SH-SY5Y (cell line): ENCODE data around the gene PPP1R13L.

Experiments
- GATA2 ChIP-seq: IDR thresholded peaks from 2 replicates; pipeline ENCODE4 v1.6.1; 2011; ENCODE audit warnings: mild to moderate bottlenecking, low read depth, low read length
- GATA3 ChIP-seq: IDR thresholded peaks from 2 replicates; pipeline ENCODE4 v1.6.1; 2011; ENCODE audit warnings: low read depth, mild to moderate bottlenecking, low read length, moderate library complexity

Gene PPP1R13L

GRCh38 chr19:45351401-45351952 lies 53.4 kb downstream of the PPP1R13L start:
- TF ChIP-seq GATA2 (no peak), GATA3 (no peak)

GRCh38 chr19:45350477-45351058 lies 54.3 kb downstream of the PPP1R13L start:
- no peak for TF ChIP-seq GATA2

- TF ChIP-seq GATA2 (no peak), GATA3 (no peak)
These were observed 55.4 kb downstream of the PPP1R13L start for GRCh38 chr19:45349430-45349941.

GRCh38 chr19:45349126-45349415 lies 55.8 kb downstream of the PPP1R13L start:
- TF ChIP-seq GATA3: no peak
- TF ChIP-seq GATA2: no peak

GRCh38 chr19:45348367-45349125 lies 56.3 kb downstream of the PPP1R13L start:
- TF ChIP-seq GATA2: no peak
- TF ChIP-seq GATA3: no peak

GRCh38 chr19:45347570-45348366 lies 57.1 kb downstream of the PPP1R13L start:
- TF ChIP-seq GATA3 (no peak), GATA2 (no peak)

- no peak for TF ChIP-seq GATA2
- TF ChIP-seq GATA3: no peak
These were observed 58.4 kb downstream of the PPP1R13L start for GRCh38 chr19:45346449-45346848.

- no peak for TF ChIP-seq GATA3
- TF ChIP-seq GATA2: no peak
These were observed 59.4 kb downstream of the PPP1R13L start for GRCh38 chr19:45345506-45345860.

GRCh38 chr19:45344621-45345505 lies 60.0 kb downstream of the PPP1R13L start:
- no peak for TF ChIP-seq GATA2
- no peak for TF ChIP-seq GATA3

GRCh38 chr19:45342911-45343310 lies 62.0 kb downstream of the PPP1R13L start:
- TF ChIP-seq GATA3: no peak
- no peak for TF ChIP-seq GATA2

- TF ChIP-seq GATA3: no peak
- TF ChIP-seq GATA2: no peak
These were observed 63.9 kb downstream of the PPP1R13L start for GRCh38 chr19:45340899-45341453.

GRCh38 chr19:45340232-45340898 lies 64.5 kb downstream of the PPP1R13L start, which contains the start of gene KLC3:
KLC3 (plus strand) TSS chr19:45340750; CDS start chr19:45345542, 4,792 bp downstream.
- no peak for TF ChIP-seq GATA3
- TF ChIP-seq GATA2: no peak

GRCh38 chr19:45339629-45340028 lies 65.2 kb downstream of the PPP1R13L start:
- TF ChIP-seq GATA2 (no peak), GATA3 (no peak)
